A549 (cell line): Measurements from ENCODE around the gene LDLRAD4. TPM values are rescaled to one million over a fixed set of nuclear protein-coding genes. Genes with fewer than 3 reads are reported as not detected.

Experiments used
- ATAC-seq, 2 experiments: fragments of 200-7000 bp in 1 of 2; fragments of >200 bp in 1 of 2; cut with Nextera tagmentation in 1 of 2; cut with Tn5 transposase in 1 of 2; 3 replicates each; pipeline versions ENCODE4 v1.8.0 to v1.9.1; 2018 to 2020; ENCODE audit warnings: mild to moderate bottlenecking in 1 of 2, moderate library complexity in 1 of 2
- CTCF ChIA-PET: fragments of 300-600 bp; sonication (Branson Sonifier 250); formaldehyde crosslinking; extraction: SDS; loops from one replicate; lab custom pipeline; 2021; ENCODE audit warnings: antibody characterized with exemption, inconsistent platforms; lab: Yijun Ruan, JAX
- POLR2A ChIA-PET: fragments of 350-600 bp; formaldehyde crosslinking; extraction: SDS; loops from one replicate; lab custom pipeline; 2021; ENCODE audit warnings: antibody characterized with exemption, inconsistent platforms; lab: Yijun Ruan, JAX
- DNase-seq, 2 experiments: peaks; one replicate each; pipeline versions ENCODE4 v3.0.0 to v3.0.0-alpha.2; 2011 to 2016; ENCODE audit warnings: low read depth in 1 of 2, low spot score in 1 of 2
- FAIRE-seq: peaks from 2 replicates; lab custom pipeline; 2011; peaks lifted over from hg19 to GRCh38; lab: Jason Lieb, UNC
- H3K27ac ChIP-seq, 2 experiments: fragments of >200 bp; sonication (Bioruptor Twin); formaldehyde crosslinking; 3 replicates each; pipeline ENCODE4 v1.5.1; 2016 to 2017
- H3K4me1 ChIP-seq: fragments of >200 bp; sonication (Bioruptor Twin); formaldehyde crosslinking; 3 replicates; pipeline ENCODE4 v1.6.1; 2016
- H3K4me2 ChIP-seq: fragments of >200 bp; sonication (Bioruptor Twin); formaldehyde crosslinking; 3 replicates; pipeline ENCODE4 v1.6.1; 2016
- H3K4me3 ChIP-seq: fragments of >200 bp; sonication (Bioruptor Twin); formaldehyde crosslinking; 3 replicates; pipeline ENCODE4 v1.5.1; 2016
- H3K9me3 ChIP-seq: fragments of >200 bp; sonication (Bioruptor Twin); formaldehyde crosslinking; 3 replicates; pipeline ENCODE4 v1.6.1; 2016
- CEBPB ChIP-seq, 2 experiments: fragments of >200 bp in 1 of 2; sonication (Bioruptor Twin) in 1 of 2; formaldehyde crosslinking in 1 of 2; IDR thresholded peaks; 2 replicates each; pipeline ENCODE4 v1.6.1; 2012 to 2016
- CHD2 ChIP-seq: fragments of 150-350 bp; IDR thresholded peaks from 2 replicates; pipeline ENCODE4 v1.6.1; 2014; ENCODE audit warnings: low read length; ENCODE audit not compliant: partially characterized antibody
- CHD4 ChIP-seq: fragments of 200-600 bp; sonication (generic); IDR thresholded peaks from 2 replicates; pipeline ENCODE4 v1.6.1; 2016; ENCODE audit warnings: antibody characterized with exemption, mild to moderate bottlenecking, borderline replicate concordance
- EHMT2 ChIP-seq: fragments of 200-600 bp; sonication (generic); IDR thresholded peaks from 2 replicates; pipeline ENCODE4 v1.6.1; 2016; ENCODE audit warnings: antibody characterized with exemption, low read depth, mild to moderate bottlenecking, moderate library complexity
- EP300 ChIP-seq, 2 experiments: fragments of >200 bp; sonication (Bioruptor Twin); formaldehyde crosslinking; IDR thresholded peaks; 2 replicates in 1 of 2; 3 replicates in 1 of 2; pipeline ENCODE4 v1.6.1; 2016 to 2017
- ESRRA ChIP-seq: fragments of 150-350 bp; IDR thresholded peaks from 2 replicates; pipeline ENCODE4 v1.6.1; 2014; ENCODE audit warnings: mild to moderate bottlenecking, low read length, borderline replicate concordance
- FOSB ChIP-seq: fragments of 250-450 bp; sonication (Bioruptor Pico); IDR thresholded peaks from 2 replicates; pipeline ENCODE4 v1.5.0; 2020; ENCODE audit warnings: mild to moderate bottlenecking, moderate library complexity
- FOSL2 ChIP-seq, 2 experiments: fragments of 450-650 bp in 1 of 2; fragments of >200 bp in 1 of 2; sonication (Bioruptor Twin) in 1 of 2; formaldehyde crosslinking; IDR thresholded peaks; 2 replicates each; pipeline versions ENCODE4 v1.5.0 to v1.6.1; 2016 to 2020; ENCODE audit warnings: mild to moderate bottlenecking in 1 of 2, moderate library complexity in 1 of 2
- GATA3 ChIP-seq: IDR thresholded peaks from 2 replicates; pipeline ENCODE4 v1.6.1; 2012; ENCODE audit warnings: borderline replicate concordance
- HEYL ChIP-seq: fragments of 250-450 bp; sonication (Bioruptor Pico); IDR thresholded peaks from 2 replicates; pipeline ENCODE4 v1.8.0; 2021; ENCODE audit warnings: mild to moderate bottlenecking, moderate library complexity
- HOXB13 ChIP-seq: fragments of 250-450 bp; sonication (Bioruptor Pico); IDR thresholded peaks from 2 replicates; pipeline ENCODE4 v1.5.0; 2020; ENCODE audit warnings: low read depth, mild to moderate bottlenecking, moderate library complexity
- HOXB5 ChIP-seq: fragments of 250-450 bp; sonication (Bioruptor Pico); IDR thresholded peaks from 2 replicates; pipeline ENCODE4 v1.5.0; 2020; ENCODE audit warnings: mild to moderate bottlenecking, moderate library complexity
- JUN ChIP-seq, 2 experiments: fragments of >200 bp; sonication (Bioruptor Twin); formaldehyde crosslinking; IDR thresholded peaks; 2 replicates in 1 of 2; 3 replicates in 1 of 2; pipeline ENCODE4 v1.6.1; 2016 to 2017
- JUNB ChIP-seq: fragments of >200 bp; sonication (Bioruptor Twin); formaldehyde crosslinking; IDR thresholded peaks from 2 replicates; pipeline ENCODE4 v1.6.1; 2016
- KDM5A ChIP-seq: fragments of 200-600 bp; sonication (generic); IDR thresholded peaks from 2 replicates; pipeline ENCODE4 v1.6.1; 2016; ENCODE audit warnings: antibody characterized with exemption, mild to moderate bottlenecking
- MYC ChIP-seq: IDR thresholded peaks from 2 replicates; pipeline ENCODE4 v1.6.1; 2012; ENCODE audit warnings: mild to moderate bottlenecking, inconsistent platforms, low read length, improper control_type of control experiment, borderline replicate concordance
- PHF8 ChIP-seq: fragments of 200-600 bp; sonication (generic); IDR thresholded peaks from 2 replicates; pipeline ENCODE4 v1.6.1; 2016; ENCODE audit warnings: low read depth, mild to moderate bottlenecking, antibody characterized with exemption, moderate library complexity, borderline replicate concordance
- POLR2A ChIP-seq: IDR thresholded peaks from 2 replicates; pipeline ENCODE4 v1.6.1; 2012; ENCODE audit warnings: mild to moderate bottlenecking, low read length
- POLR2AphosphoS2 ChIP-seq: conservative IDR thresholded peaks from 2 replicates; pipeline ENCODE4 v1.6.1; 2012; ENCODE audit warnings: low read length, improper control_type of control experiment, inconsistent platforms
- RARB ChIP-seq: fragments of 250-450 bp; sonication (Bioruptor Pico); IDR thresholded peaks from 2 replicates; pipeline ENCODE4 v1.8.0; 2021; ENCODE audit warnings: mild to moderate bottlenecking, moderate library complexity
- RFX5 ChIP-seq: fragments of 450-650 bp; IDR thresholded peaks from 2 replicates; pipeline ENCODE4 v1.7.1; 2014; ENCODE audit warnings: antibody characterized with exemption, mild to moderate bottlenecking, moderate library complexity
- SMC3 ChIP-seq: fragments of >200 bp; sonication (Bioruptor Twin); formaldehyde crosslinking; IDR thresholded peaks from 3 replicates; pipeline ENCODE4 v1.6.1; 2018; ENCODE audit warnings: inconsistent platforms
- SREBF2 ChIP-seq: fragments of 450-650 bp; IDR thresholded peaks from 2 replicates; pipeline ENCODE4 v1.6.1; 2014; ENCODE audit warnings: mild to moderate bottlenecking, moderate library complexity
- TFCP2L1 ChIP-seq: fragments of 250-450 bp; sonication (Bioruptor Pico); IDR thresholded peaks from 2 replicates; pipeline ENCODE4 v1.5.0; 2021; ENCODE audit warnings: mild to moderate bottlenecking
- ZNF302 ChIP-seq: fragments of 250-450 bp; sonication (Bioruptor Pico); IDR thresholded peaks from 2 replicates; pipeline ENCODE4 v1.9.0; 2021; ENCODE audit warnings: inconsistent platforms, mild to moderate bottlenecking, moderate library complexity
- ZSCAN20 ChIP-seq: fragments of 250-450 bp; sonication (Bioruptor Pico); IDR thresholded peaks from 2 replicates; pipeline ENCODE4 v1.8.0; 2022; ENCODE audit warnings: mild to moderate bottlenecking, moderate library complexity
- WGBS: methylation state at CpG from one replicate; pipeline ENCODE4 v1.1.6; 2017; ENCODE audit errors: missing lambda C conversion rate; 5-methylcytosine and 5-hydroxymethylcytosine counted together
- polyA plus RNA-seq, 4 experiments: library from polyadenylated mRNA; depleted of rRNA in 3 of 4; stranded (reverse); fragments of >200 nt; fragmentation: RNase III in 1 of 4; extraction: RNeasy Plus Mini Kit Qiagen cat#74134 plus additional on column Dnase treatment in 1 of 4; gene quantifications; 2 replicates in 3 of 4; 3 replicates in 1 of 4; pipeline ENCODE4 v1.2.3, GENCODE V29; 2011 to 2017
- TF ChIP-seq, protein P1 (sequence below): fragments of 150-350 bp; IDR thresholded peaks from 2 replicates; pipeline ENCODE4 v1.6.1; 2014; ENCODE audit warnings: low read depth, mild to moderate bottlenecking, low read length
- TF ChIP-seq, protein P2 (sequence below): IDR thresholded peaks from 2 replicates; pipeline ENCODE4 v1.6.1; 2012
- TF ChIP-seq, protein P3 (sequence below): fragments of 250-450 bp; sonication (Bioruptor Pico); IDR thresholded peaks from 2 replicates; pipeline ENCODE4 v1.5.0; 2021; ENCODE audit warnings: mild to moderate bottlenecking, moderate library complexity, borderline replicate concordance
- TF ChIP-seq, protein P4 (sequence below): IDR thresholded peaks from 2 replicates; pipeline ENCODE4 v1.6.1; 2012
- TF ChIP-seq, protein P5 (sequence below): IDR thresholded peaks from 2 replicates; pipeline ENCODE4 v1.6.1; 2012; ENCODE audit warnings: low read depth, borderline replicate concordance

LDLRAD4 gene
- polyA plus RNA-seq, 2 of the 4 experiments (the other 2 are of a cell fraction) = 5.2 to 7.6 TPM

DNA sequence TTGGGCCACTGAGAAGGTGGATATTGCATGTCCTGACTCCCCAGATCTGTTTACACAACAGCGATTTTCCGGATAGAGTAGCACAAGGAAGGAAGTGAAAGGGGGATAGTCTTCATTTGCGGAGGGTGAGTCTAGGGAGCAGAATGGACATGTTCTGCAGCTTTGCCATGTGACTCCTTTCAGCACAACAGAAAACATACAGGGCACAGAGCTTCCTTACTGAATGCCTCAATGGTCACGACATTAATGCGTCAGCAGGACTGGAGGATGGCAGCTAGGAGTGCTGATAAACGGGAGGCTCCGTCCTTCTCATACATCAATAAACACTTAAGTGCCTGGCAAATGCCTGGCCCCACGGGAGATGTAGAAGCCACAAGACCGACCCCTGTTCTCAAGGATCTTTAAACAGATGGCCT, 344.8 kb downstream of the LDLRAD4 start:
- Histone ChIP-seq H3K9me3 (no peaks in the 10 kb centered on the region), H3K4me1 (no peaks in the 10 kb centered on the region; the same call in 2 of the 3 replicates), H3K27ac (no peak overlapping the region), H3K4me3 (no peak overlapping the region), H3K4me2 (no peak overlapping the region)
- FAIRE-seq = no peak
- ChIA-PET CTCF (no interaction called here), POLR2A (no interaction called here)
- 77% methylated on average over 9 of the region's 9 CpGs for WGBS
- no peak for ATAC-seq
- no peak for DNase-seq
- TF ChIP-seq, protein P1, sequence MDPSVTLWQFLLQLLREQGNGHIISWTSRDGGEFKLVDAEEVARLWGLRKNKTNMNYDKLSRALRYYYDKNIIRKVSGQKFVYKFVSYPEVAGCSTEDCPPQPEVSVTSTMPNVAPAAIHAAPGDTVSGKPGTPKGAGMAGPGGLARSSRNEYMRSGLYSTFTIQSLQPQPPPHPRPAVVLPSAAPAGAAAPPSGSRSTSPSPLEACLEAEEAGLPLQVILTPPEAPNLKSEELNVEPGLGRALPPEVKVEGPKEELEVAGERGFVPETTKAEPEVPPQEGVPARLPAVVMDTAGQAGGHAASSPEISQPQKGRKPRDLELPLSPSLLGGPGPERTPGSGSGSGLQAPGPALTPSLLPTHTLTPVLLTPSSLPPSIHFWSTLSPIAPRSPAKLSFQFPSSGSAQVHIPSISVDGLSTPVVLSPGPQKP = no peak
- TF ChIP-seq SREBF2 (no peak), HOXB5 (CRISPR knock-in tag) (no peak), MYC (no peak), CEBPB (IDR thresholded peaks at IDR 0.05) (no peak), EHMT2 (no peak), SMC3 (no peak), HEYL (no peak), JUN (IDR thresholded peaks at IDR 0.05) (no peak), RARB (no peak), HOXB13 (no peak), PHF8 (no peak), ZSCAN20 (no peak), POLR2AphosphoS2 (no peak), ESRRA (no peak), RFX5 (no peak), ZNF302 (CRISPR knock-in tag) (no peak), TFCP2L1 (no peak)
- TF ChIP-seq, protein P2, sequence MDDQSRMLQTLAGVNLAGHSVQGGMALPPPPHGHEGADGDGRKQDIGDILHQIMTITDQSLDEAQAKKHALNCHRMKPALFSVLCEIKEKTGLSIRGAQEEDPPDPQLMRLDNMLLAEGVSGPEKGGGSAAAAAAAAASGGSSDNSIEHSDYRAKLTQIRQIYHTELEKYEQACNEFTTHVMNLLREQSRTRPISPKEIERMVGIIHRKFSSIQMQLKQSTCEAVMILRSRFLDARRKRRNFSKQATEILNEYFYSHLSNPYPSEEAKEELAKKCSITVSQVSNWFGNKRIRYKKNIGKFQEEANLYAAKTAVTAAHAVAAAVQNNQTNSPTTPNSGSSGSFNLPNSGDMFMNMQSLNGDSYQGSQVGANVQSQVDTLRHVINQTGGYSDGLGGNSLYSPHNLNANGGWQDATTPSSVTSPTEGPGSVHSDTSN = no peak

DNA sequence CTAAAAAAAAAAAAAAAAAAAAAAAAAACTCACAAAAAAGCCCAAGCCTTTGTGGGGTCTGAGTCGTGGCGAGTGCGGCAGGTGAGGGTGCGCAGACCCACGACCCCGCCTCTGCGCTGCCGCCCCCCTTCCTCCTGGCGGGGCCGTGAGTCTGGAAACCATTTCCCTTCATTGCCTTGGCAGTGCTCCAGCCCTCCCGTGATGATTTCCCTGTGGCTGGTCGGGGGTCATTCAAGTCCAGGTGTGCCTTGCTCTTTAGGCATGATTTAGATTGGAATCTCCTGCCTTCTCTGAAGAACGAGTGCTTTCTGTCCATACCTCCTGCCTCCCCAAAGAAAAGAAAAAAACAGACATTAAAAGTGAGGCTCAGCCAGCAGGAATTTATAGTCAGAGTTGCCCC, 346.0 kb downstream of the LDLRAD4 start:
- no peaks in the 10 kb centered on the region; the same call in 2 of the 3 replicates for H3K4me1 ChIP-seq
- CTCF ChIA-PET = no interaction called here
- TF ChIP-seq CHD4 = no peak
- TF ChIP-seq EP300 (IDR thresholded peaks at IDR 0.05) = no peak
- TF ChIP-seq, protein P3, sequence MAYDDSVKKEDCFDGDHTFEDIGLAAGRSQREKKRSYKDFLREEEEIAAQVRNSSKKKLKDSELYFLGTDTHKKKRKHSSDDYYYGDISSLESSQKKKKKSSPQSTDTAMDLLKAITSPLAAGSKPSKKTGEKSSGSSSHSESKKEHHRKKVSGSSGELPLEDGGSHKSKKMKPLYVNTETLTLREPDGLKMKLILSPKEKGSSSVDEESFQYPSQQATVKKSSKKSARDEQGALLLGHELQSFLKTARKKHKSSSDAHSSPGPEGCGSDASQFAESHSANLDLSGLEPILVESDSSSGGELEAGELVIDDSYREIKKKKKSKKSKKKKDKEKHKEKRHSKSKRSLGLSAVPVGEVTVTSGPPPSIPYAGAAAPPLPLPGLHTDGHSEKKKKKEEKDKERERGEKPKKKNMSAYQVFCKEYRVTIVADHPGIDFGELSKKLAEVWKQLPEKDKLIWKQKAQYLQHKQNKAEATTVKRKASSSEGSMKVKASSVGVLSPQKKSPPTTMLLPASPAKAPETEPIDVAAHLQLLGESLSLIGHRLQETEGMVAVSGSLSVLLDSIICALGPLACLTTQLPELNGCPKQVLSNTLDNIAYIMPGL (CRISPR knock-in tag) = no peak
- TF ChIP-seq HOXB5 (CRISPR knock-in tag) = no peak
- DNase-seq = no peak
- H3K4me3 ChIP-seq = no peak overlapping the region
- no peaks in the 10 kb centered on the region for H3K9me3 ChIP-seq
- ATAC-seq = no peak
- no peak overlapping the region for H3K4me2 ChIP-seq
- H3K27ac ChIP-seq = no peak overlapping the region
- POLR2A ChIA-PET = no interaction called here
- 67% methylated on average over 13 of the region's 13 CpGs for WGBS
- no peak for FAIRE-seq

DNA sequence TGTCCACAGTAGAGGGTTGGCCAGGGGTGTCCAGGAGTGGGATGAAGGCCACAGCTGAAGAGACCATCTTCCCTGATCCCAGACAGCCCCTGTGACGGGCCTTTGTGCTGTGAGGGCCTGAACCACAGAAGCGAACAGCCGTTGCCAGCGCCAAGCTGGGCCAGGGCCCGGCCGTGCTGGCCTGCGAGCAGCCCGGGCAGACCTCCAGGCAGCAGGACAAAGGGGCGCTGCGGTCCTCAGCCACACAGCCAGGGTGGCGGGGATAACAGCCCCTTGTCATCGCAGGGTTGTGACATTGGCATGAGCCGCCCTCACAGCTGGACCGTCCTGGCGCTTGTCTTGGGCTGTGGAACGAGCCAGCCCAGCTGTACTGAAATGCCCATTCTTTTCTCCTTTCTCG, 346.7 kb downstream of the LDLRAD4 start:
- H3K9me3 ChIP-seq = no peaks in the 10 kb centered on the region
- POLR2A ChIA-PET = no interaction called here
- DNase-seq (no peak), ATAC-seq (no peak), FAIRE-seq (no peak)
- no peaks in the 10 kb centered on the region; the same call in 2 of the 3 replicates for H3K4me1 ChIP-seq
- 96% methylated on average over 4 of the region's 17 CpGs for WGBS
- no peak overlapping the region for H3K4me3 ChIP-seq
- no peak overlapping the region for H3K27ac ChIP-seq
- no peak overlapping the region for H3K4me2 ChIP-seq
- CTCF ChIA-PET = interaction anchor here (1.3 kb wide), 1 partner anchor 9 kb away, joined by 3 read pairs; no protein-coding TSS in a partner anchor
- TF ChIP-seq, protein P4, sequence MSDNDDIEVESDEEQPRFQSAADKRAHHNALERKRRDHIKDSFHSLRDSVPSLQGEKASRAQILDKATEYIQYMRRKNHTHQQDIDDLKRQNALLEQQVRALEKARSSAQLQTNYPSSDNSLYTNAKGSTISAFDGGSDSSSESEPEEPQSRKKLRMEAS = no peak
- TF ChIP-seq FOSB (CRISPR knock-in tag) (no peak), FOSL2 (IDR thresholded peaks at IDR 0.05) (no peak), FOSL2 (CRISPR knock-in tag; IDR thresholded peaks at IDR 0.05) (no peak), ZSCAN20 (no peak), JUNB (no peak), CHD2 (no peak), ZNF302 (CRISPR knock-in tag) (no peak), GATA3 (no peak), KDM5A (no peak), POLR2A (no peak)
- TF ChIP-seq, protein P5, sequence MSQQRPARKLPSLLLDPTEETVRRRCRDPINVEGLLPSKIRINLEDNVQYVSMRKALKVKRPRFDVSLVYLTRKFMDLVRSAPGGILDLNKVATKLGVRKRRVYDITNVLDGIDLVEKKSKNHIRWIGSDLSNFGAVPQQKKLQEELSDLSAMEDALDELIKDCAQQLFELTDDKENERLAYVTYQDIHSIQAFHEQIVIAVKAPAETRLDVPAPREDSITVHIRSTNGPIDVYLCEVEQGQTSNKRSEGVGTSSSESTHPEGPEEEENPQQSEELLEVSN = no peak
